HEK293 (cell line): ENCODE data around the gene CXCR4.

ENCODE experiments used
- CTCF ChIA-PET: fragments of 350-600 bp; formaldehyde crosslinking; extraction: SDS; loops from one replicate; lab custom pipeline; 2021; ENCODE audit warnings: antibody characterized with exemption; lab: Yijun Ruan, JAX
- POLR2A ChIA-PET: fragments of 300-600 bp; formaldehyde crosslinking; extraction: SDS; loops from one replicate; lab custom pipeline; 2020; ENCODE audit warnings: antibody characterized with exemption, inconsistent platforms; lab: Yijun Ruan, JAX
- H3K27ac ChIP-seq: fragments of 200-500 bp; sonication (Bioruptor generic); 2 replicates; pipeline ENCODE4 v1.5.1; 2014; ENCODE audit warnings: low read depth, low read length, control low read depth, inconsistent platforms; ENCODE audit errors: extremely low read depth
- H3K36me3 ChIP-seq, 2 experiments: fragments of 200-500 bp in 1 of 2; sonication (Bioruptor generic) in 1 of 2; 1 replicate in 1 of 2; 2 replicates in 1 of 2; pipeline ENCODE4 v1.5.1; 2014 to 2017; ENCODE audit warnings: inconsistent platforms in 2 of 2, low read length in 2 of 2; ENCODE audit not compliant: control insufficient read depth in 2 of 2, insufficient read depth in 1 of 2
- H3K4me1 ChIP-seq: fragments of 200-500 bp; sonication (Bioruptor generic); 2 replicates; pipeline ENCODE4 v1.5.1; 2014; ENCODE audit warnings: mild to moderate bottlenecking, low read length, inconsistent platforms; ENCODE audit not compliant: control insufficient read depth, insufficient read depth
- H3K4me3 ChIP-seq: 2 replicates; pipeline ENCODE4 v1.5.1; 2011; ENCODE audit warnings: low read depth, mild to moderate bottlenecking, control low read depth, low read length, moderate library complexity
- H3K9me3 ChIP-seq: fragments of 200-500 bp; sonication (Bioruptor generic); 2 replicates; pipeline ENCODE4 v1.5.1; 2014; ENCODE audit warnings: low read depth, low read length, inconsistent platforms; ENCODE audit not compliant: control insufficient read depth, insufficient read depth
- EGR2 ChIP-seq: fragments of 450-650 bp; formaldehyde crosslinking; IDR thresholded peaks from 2 replicates; pipeline ENCODE4 v1.5.1; 2016; ENCODE audit warnings: low read depth, missing biosample characterization, missing genetic modification characterization
- TRIM28 ChIP-seq: IDR thresholded peaks from 2 replicates; pipeline ENCODE4 v1.6.1; 2011; ENCODE audit warnings: low read length, control low read depth, borderline replicate concordance
- ZFHX2 ChIP-seq: fragments of 450-650 bp; formaldehyde crosslinking; conservative IDR thresholded peaks from 2 replicates; pipeline ENCODE4 v1.5.1; 2016; ENCODE audit warnings: missing biosample characterization, missing genetic modification characterization
- ZNF280D ChIP-seq: fragments of 450-650 bp; formaldehyde crosslinking; IDR thresholded peaks from 2 replicates; pipeline ENCODE4 v1.5.1; 2016; ENCODE audit warnings: missing biosample characterization, missing genetic modification characterization
- ZNF747 ChIP-seq: fragments of 450-650 bp; formaldehyde crosslinking; IDR thresholded peaks from 2 replicates; pipeline ENCODE4 v1.5.1; 2016; ENCODE audit warnings: missing biosample characterization, missing genetic modification characterization
- ZNF776 ChIP-seq: fragments of 450-650 bp; formaldehyde crosslinking; IDR thresholded peaks from 2 replicates; pipeline ENCODE4 v1.5.0; 2017; ENCODE audit warnings: missing biosample characterization, missing genetic modification characterization, borderline replicate concordance
- TF ChIP-seq, protein P1 (sequence below): fragments of 450-650 bp; formaldehyde crosslinking; IDR thresholded peaks from 2 replicates; pipeline ENCODE4 v1.5.1; 2016; ENCODE audit warnings: missing biosample characterization, missing genetic modification characterization
- TF ChIP-seq, protein P2 (sequence below): fragments of 450-650 bp; formaldehyde crosslinking; IDR thresholded peaks from 2 replicates; pipeline ENCODE4 v1.5.0; 2017; ENCODE audit warnings: missing biosample characterization, missing genetic modification characterization, borderline replicate concordance
- TF ChIP-seq, protein P3 (sequence below): fragments of 450-650 bp; formaldehyde crosslinking; IDR thresholded peaks from 2 replicates; pipeline ENCODE4 v1.5.1; 2016; ENCODE audit warnings: missing biosample characterization, missing genetic modification characterization

Gene CXCR4

DNA sequence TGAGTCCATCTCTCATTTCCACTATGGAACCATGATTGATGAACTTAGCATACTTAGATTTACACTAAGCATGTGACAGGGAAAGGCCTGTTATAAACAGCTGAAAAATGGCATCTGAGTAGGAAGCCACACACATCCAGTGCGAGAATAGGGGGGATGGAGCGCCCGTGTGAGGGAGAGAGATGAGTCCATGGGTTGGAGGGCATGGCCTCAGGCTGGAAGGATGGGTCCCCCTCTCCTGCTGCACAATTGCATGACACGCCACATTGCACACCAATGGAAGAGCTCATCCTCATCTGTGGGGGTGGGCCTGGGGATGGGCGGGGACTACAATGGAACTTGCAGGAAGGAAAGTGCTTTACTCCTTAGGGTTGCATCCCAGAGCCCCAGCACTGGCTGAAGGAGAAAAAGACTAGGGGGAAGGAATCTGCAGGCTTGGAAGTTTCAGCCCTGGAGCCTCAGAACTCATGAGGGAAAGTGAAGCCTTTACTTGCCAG, 46.4 kb upstream of the CXCR4 start (continued):
- TF ChIP-seq, protein P1, sequence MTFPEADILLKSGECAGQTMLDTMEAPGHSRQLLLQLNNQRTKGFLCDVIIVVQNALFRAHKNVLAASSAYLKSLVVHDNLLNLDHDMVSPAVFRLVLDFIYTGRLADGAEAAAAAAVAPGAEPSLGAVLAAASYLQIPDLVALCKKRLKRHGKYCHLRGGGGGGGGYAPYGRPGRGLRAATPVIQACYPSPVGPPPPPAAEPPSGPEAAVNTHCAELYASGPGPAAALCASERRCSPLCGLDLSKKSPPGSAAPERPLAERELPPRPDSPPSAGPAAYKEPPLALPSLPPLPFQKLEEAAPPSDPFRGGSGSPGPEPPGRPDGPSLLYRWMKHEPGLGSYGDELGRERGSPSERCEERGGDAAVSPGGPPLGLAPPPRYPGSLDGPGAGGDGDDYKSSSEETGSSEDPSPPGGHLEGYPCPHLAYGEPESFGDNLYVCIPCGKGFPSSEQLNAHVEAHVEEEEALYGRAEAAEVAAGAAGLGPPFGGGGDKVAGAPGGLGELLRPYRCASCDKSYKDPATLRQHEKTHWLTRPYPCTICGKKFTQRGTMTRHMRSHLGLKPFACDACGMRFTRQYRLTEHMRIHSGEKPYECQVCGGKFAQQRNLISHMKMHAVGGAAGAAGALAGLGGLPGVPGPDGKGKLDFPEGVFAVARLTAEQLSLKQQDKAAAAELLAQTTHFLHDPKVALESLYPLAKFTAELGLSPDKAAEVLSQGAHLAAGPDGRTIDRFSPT (tag by site-specific recombination): no peak

DNA sequence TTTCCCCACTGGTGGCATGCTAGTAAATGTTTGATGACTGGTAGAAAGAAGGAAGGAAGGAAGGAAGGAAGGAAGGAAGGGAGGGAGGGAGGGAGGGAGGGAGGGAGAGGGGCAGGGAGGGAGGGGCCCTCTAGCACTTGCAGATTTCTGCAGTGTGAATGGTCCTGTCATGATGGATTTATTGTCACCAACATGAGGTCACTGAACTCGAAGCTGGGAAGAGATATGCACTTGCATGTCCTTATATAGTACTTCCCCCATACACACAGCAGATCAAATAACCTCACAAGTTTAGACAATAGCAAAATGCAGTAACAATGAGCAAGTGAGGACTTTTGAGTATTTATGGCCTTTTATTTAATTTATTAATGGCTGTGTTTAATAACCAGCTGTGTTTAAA, 44.5 kb upstream of the CXCR4 start:
- Histone ChIP-seq H3K4me3 (no peak overlapping the region), H3K9me3 (no peaks in the 10 kb centered on the region), H3K36me3 (no peaks in the 10 kb centered on the region), H3K27ac (no peak overlapping the region), H3K4me1 (no peaks in the 10 kb centered on the region)
- TF ChIP-seq ZNF280D (tag by site-specific recombination) (no peak), EGR2 (tag by site-specific recombination) (no peak), ZFHX2 (no peak)
- POLR2A ChIA-PET: no interaction called here
- CTCF ChIA-PET: interaction anchor here (0.6 kb wide), 2 partner anchors 686 to 1922 kb away, joined by 3 read pairs; no protein-coding TSS in a partner anchor

- TF ChIP-seq ZNF776 (tag by site-specific recombination) (no peak), TRIM28 (no peak), ZNF747 (tag by site-specific recombination) (no peak)
- TF ChIP-seq, protein P2, sequence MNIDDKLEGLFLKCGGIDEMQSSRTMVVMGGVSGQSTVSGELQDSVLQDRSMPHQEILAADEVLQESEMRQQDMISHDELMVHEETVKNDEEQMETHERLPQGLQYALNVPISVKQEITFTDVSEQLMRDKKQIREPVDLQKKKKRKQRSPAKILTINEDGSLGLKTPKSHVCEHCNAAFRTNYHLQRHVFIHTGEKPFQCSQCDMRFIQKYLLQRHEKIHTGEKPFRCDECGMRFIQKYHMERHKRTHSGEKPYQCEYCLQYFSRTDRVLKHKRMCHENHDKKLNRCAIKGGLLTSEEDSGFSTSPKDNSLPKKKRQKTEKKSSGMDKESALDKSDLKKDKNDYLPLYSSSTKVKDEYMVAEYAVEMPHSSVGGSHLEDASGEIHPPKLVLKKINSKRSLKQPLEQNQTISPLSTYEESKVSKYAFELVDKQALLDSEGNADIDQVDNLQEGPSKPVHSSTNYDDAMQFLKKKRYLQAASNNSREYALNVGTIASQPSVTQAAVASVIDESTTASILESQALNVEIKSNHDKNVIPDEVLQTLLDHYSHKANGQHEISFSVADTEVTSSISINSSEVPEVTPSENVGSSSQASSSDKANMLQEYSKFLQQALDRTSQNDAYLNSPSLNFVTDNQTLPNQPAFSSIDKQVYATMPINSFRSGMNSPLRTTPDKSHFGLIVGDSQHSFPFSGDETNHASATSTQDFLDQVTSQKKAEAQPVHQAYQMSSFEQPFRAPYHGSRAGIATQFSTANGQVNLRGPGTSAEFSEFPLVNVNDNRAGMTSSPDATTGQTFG (tag by site-specific recombination): no peak
- TF ChIP-seq, protein P3, sequence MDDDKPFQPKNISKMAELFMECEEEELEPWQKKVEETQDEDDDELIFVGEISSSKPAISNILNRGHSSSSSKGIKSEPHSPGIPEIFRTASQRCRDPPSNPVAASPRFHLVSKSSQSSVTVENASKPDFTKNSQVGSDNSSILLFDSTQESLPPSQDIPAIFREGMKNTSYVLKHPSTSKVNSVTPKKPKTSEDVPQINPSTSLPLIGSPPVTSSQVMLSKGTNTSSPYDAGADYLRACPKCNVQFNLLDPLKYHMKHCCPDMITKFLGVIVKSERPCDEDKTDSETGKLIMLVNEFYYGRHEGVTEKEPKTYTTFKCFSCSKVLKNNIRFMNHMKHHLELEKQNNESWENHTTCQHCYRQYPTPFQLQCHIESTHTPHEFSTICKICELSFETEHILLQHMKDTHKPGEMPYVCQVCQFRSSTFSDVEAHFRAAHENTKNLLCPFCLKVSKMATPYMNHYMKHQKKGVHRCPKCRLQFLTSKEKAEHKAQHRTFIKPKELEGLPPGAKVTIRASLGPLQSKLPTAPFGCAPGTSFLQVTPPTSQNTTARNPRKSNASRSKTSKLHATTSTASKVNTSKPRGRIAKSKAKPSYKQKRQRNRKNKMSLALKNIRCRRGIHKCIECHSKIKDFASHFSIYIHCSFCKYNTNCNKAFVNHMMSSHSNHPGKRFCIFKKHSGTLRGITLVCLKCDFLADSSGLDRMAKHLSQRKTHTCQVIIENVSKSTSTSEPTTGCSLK: no peak
- POLR2A ChIA-PET: no interaction called here
- Histone ChIP-seq H3K4me3 (no peak overlapping the region), H3K4me1 (no peaks in the 10 kb centered on the region), H3K27ac (no peak overlapping the region), H3K9me3 (no peaks in the 10 kb centered on the region), H3K36me3 (no peaks in the 10 kb centered on the region)
- CTCF ChIA-PET: interaction anchor here (0.7 kb wide), 1 partner anchor 21 kb away, joined by 3 read pairs; no protein-coding TSS in a partner anchor
Observed at GRCh38 chr2:136156411-136156810, 38.5 kb upstream of the CXCR4 start.
